HG03432 (cell line): Measurements from ENCODE around the gene DBP.
"Not testable (repeated sequence)": the region's sequence is repeated elsewhere in the genome, so short reads cannot be mapped to it uniquely, and the experiment has no call there.

Experiments used
- ATAC-seq: cut with Tn5 transposase; IDR thresholded peaks from one replicate; pipeline ENCODE4 v1.9.1; 2021; ENCODE audit warnings: mild to moderate bottlenecking, moderate library complexity; ENCODE audit not compliant: unreplicated experiment

Gene DBP

GRCh38 chr19:48668332-48668731 is 31.2 kb upstream of the DBP start:
- no peak for ATAC-seq

GRCh38 chr19:48665786-48666185 is 28.6 kb upstream of the DBP start:
- ATAC-seq: no peak

DNA sequence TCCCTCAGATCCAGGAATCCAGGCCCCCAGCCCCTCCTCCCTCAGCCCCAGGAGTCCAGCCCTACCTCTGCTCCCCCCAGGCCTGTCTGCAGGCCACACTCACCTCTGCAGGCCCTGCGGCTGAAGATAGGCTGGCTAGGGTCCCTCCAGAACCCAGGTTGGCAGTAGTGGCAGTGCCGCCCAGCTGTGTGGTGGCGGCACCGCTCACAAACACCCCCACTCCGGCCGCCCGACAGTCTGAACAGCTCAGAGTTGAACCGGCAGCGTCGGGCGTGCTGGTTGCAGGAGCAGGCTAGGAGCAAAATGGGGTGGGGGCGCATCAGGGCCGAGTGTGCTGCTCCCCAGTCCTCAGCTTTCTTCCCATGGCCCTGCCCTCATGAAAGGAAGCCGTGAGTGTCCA is 27.3 kb upstream of the DBP start:
- ATAC-seq: no peak

DNA sequence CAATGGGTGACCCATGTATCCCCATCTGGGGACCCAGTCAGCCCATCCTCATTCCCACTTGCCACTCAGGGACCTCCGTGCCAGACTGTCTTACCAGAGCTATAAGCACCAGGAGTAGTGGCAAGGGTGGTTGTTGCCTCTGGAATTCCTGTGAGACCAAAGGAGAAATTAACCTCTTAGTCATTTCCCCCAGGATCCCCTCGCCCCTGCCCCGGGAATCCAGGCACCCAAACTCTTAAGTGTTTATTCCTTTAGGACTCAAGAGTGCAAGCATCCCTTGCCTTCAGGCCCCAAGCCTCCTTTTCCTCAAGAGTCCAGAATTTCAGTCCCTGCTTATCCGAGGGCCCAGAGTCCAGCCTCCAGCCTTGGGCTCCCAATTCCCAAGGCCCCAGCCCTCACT is 26.5 kb upstream of the DBP start:
- ATAC-seq: no peak

DNA sequence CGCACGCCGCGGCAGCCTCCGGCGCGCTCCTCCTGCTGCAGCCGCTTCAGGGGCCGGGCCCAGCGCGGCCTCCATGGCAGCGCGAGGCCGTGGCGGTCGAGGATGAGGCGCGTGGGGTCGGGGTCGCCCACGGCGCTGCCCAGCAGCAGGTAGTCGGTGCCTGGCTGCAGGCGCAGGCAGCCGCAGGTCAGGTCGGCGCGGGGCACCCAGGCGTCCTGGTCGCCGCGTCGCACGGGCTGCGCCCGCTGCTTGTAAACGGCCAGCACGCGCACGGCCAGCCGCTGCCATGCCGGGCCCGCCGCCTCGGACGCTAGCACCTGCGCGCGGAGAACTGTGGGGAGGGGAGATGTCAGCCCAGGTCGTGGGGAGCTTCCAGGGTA is 24.5 kb upstream of the DBP start:
- ATAC-seq: no peak

DNA sequence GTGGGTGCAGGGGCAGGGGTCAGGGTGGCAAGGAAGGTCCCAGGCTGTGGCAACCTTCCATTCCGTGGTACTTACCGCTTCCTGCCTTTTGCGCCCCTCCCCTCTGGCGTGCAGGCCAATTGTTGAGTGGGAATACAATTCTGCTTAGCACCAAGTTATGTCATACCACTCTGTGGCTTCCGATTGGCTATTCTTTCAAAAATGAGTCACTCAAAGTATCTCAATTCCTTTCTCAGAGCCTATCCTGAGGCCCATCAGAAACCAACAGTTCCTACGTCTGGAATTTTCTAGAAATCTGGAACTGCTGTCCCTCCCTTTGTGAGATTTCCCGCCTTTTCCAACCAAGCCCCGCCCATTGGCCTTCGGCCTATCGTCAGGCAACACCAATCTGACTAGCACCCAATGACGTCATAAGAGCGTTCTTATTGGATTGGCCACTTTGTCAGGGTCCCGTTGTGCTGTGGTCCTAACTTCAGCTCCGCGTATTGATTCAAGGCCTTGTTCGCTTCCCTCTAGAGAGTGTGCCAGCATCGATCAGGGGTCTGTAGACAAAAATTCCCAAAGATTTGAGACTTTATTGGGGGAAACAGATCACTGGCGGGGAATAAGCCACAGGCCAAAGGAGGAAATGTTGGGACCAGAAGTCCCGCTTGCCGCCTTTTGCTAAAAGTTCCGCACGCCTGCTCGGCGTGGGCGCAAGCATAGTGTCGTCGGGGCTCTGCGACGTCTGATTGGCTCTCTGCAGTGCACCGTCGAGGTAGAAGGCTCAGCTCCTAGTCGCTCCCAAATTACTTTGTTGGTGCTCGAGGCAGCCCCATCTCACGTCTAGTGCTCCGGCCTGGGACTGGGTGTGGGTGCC is 23.9 kb upstream of the DBP start:
- peak; percentile 71 for ATAC-seq

DNA sequence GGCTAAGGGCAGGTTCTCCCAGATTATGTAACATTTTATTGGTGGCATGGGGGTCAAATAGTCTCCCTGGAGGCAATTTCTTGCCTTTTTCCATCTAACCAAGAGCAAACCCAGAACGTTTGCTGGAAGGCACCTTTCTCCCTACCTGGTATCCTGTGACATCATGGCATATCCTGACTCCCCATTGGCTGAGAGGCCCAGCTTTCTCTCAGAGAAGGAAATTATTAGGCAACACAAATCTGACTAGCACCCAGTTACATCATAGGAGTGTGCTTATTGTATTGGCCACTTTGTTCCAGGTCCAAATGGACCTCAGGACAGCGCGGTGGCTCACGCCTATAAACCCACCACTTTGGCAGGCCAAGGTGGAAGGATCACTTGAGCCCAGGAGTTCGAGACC is 22.6 kb upstream of the DBP start:
- ATAC-seq: no peak

- no peak for ATAC-seq
These were observed 21.3 kb upstream of the DBP start for GRCh38 chr19:48658483-48658882.

DNA sequence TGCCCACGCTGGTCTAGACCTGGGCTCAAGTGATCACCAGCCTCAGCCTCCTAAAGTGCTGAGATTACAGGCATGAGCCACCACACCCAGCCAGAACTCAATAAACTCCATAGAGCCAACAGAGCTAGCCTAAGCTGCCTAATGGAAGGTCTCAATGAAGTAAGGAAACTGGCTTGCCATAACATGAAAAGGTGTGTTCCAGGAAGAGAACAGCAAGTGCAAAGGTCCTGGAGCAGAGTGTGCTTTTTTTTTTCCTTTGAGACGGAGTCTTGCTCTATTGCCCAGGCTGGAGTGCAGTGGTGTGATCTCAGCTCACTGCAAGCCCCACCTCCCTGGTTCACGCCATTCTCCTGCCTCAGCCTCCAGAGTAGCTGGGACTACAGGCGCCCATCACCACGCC is 20.6 kb upstream of the DBP start:
- not testable (repeated sequence) for ATAC-seq

DNA sequence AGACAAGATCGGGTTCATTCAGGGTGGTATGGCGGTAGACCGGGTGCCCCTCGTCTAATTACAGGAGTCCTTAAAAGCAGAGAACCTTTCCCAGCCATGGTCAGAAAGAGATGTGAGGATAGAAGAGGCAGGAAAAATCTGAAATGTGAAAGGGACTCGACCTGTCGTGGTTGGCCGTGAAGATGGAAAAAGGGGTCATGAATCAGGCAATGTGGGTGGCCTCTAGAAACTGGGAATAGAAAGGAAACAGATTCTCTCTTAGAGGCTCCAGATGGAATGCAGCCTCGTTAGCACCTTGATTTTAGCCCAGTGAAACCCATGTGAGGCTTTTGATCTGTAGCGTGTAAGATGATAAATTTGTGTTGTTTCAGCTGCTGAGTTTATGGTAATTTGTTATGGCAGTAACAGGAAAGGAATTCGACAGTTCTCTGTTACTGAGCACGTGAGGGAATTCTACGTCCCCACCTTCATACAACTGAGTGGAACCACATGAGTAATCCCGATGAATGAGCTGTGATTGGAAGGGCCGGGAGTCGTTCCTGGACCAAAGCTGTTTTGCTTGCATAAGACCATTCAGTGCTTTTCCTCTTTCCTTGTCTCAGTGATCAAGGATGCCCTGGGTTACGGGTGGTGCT is 19.8 kb upstream of the DBP start:
- ATAC-seq: no peak

DNA sequence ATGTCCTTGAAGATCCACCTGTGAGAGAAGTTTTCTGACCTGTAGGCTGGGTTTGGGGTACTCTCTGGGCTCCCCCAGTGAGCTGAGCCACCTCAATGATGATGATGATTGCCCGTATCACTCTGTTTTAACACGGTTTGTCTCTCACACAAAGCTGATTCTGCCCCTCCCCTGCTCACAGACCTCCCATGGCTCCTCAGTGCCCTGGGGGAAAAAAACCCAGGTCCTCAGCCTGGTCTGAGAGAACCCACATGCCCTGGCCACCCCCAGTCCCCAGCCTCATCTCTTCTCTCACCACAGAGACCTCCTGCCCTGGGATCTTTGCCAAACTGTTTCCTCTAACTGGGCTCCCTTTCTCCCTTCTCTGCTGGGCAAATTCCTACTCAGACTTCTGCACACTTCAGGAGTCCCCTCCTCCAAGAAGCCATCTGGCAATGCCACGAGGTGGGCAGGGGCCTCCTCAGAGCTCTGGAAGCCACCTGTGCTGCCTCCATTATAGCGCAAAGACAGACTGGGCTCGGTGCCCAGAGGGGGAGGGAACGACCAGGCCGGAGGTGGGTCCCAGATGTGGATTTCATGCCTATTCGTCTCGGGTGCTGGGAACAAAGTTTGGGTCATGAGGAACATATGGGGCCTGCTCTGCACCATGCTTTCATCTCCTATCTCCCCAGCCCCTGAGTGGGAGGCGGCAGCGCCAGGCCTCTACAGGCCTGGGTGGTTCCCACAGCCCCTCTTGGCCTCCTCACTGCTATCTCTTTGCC is 17.3 kb upstream of the DBP start:
- ATAC-seq: no peak

- ATAC-seq: no peak
These were observed 14.5 kb upstream of the DBP start for GRCh38 chr19:48651683-48652048.

- ATAC-seq: no peak
These were observed 13.9 kb upstream of the DBP start for GRCh38 chr19:48650974-48651682.

DNA sequence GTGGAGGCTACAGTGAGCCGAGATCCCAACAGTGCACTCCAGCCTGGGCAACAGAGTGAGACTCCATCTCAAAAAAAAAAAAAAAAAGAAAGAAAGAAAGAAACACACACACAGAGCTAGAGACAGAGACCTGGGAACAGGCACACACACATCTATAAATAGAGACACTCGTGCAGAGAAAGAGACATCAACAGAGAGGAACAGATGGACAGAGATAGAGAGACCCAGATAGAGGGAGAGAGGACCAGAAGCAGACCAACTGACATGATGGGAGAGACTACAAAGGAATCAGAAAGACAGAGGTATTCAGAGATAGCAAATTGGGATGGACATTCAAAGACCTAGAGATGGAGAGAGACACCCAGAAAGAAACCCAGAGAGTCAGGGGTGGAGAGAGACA is 11.0 kb upstream of the DBP start:
- ATAC-seq: no peak

DNA sequence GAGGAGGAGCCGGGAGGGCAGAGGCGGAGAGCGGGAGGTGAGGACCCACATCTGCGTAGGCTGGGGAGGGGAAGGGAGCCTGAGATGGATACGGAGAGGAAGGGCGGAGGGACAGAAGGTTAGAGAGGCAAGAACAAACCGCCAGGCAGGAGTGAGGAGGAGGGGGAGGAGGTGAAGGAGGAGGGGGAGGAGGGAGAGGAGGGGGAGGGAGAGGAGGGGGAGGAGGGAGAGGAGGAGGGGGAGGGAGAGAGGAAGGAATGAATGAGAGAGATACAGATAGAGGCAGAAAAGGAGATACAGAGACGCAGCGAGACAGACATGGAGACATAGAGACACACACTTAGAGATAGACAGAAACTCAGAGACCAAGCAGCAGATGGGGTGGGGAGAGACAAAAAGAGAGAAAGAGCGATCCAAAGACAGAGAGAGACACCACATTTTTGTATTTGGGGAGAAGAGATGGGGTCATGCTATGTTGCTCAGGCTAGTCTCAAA is 9.6 kb upstream of the DBP start:
- no peak for ATAC-seq

- ATAC-seq: peak; percentile 72
These were observed 9.0 kb upstream of the DBP start, which contains the start of gene CA11 for GRCh38 chr19:48646001-48646721. Gene CA11, minus strand, starts transcription at chr19:48646187. Its CDS starts 555 bp downstream, at chr19:48645632.

- ATAC-seq: no peak
These were observed 8.4 kb upstream of the DBP start for GRCh38 chr19:48645620-48646000.

GRCh38 chr19:48644839-48645619 is 7.8 kb upstream of the DBP start:
- ATAC-seq: no peak

DNA sequence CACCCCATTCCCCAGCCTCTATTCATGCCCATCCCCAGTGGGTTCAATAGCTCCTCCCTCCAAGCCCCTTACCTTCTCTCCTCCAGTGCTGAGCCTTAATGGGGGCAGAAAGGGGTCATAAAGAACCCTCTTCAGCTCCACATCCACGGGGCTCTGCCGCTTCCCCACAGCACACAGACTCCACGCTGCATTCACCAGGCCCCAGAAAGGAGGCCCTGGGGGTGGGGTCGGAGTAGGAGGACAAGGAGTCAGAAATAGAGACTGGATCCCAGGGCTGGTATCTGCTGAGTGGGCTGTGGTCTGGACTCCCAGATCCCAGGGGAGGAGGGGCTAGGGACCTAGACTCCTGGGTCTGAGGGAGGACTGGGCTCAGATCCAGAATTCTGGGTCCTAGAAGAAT is 7.2 kb upstream of the DBP start:
- ATAC-seq: no peak

GRCh38 chr19:48642862-48643261 is 5.7 kb upstream of the DBP start:
- ATAC-seq: no peak
